Fibroblast of the conjunctiva (primary cell): ENCODE measurements around the gene ABCC4.

ENCODE experiments used
- DNase-seq: peaks from one replicate; pipeline ENCODE4 v3.0.0-alpha.2; 2010; ENCODE audit warnings: low read depth

The ABCC4 gene

DNA sequence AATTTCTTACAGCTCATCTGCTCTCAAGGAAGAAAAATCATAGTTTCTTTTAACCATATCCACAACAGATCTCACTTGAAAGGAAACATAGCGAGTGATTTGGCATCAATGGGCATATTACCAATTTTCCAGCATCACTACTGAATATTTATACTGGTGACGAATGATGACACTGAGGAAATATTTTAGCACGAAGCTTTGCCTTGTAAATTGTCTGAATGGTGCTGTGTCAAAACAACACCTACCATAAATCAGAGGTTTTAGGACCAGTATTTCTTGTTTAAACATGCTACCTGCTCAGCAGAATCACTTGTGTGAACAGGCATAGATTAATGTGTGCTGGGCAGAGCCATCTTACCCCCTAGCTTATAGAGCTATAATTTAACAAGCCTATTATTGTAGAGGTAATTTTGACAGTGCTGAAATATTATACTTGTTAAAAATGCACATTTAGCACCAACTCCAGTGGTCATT is 146.8 kb downstream of the ABCC4 start:
- no peak for DNase-seq

DNA sequence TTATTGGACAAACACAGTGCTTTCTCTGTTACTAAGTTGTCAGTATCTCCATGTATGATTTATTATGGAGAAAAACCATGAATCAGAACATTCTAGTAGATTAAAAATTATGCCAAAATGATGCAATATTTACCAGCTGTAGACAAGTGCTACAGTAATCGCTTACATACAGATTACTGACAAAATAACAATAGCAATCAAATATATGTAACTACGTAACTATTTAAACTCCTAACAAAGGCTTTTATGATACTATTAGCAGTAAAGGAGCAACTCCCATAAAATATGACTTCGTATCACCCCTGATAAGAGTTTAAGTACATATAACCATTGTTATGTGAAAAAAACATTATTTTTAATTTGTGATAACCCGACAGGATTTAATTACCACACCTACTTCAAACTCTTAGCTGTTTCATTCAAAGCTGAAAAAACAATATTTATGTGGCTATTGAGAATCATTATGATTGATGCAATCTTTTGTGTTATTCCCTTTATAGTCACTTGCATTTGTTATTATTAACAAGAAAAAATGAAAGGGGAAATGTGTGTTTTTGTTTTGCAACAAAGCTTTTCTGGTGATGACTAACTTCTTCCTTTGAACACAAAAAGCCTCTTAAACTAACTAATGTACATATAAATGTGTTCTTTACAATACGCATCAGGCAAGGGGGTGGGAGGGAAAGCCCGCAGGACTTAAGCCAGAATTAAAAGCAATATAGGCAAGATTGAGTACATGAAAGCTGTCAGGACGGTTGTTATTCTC is 147.4 kb downstream of the ABCC4 start:
- DNase-seq = peak; percentile 6

DNA sequence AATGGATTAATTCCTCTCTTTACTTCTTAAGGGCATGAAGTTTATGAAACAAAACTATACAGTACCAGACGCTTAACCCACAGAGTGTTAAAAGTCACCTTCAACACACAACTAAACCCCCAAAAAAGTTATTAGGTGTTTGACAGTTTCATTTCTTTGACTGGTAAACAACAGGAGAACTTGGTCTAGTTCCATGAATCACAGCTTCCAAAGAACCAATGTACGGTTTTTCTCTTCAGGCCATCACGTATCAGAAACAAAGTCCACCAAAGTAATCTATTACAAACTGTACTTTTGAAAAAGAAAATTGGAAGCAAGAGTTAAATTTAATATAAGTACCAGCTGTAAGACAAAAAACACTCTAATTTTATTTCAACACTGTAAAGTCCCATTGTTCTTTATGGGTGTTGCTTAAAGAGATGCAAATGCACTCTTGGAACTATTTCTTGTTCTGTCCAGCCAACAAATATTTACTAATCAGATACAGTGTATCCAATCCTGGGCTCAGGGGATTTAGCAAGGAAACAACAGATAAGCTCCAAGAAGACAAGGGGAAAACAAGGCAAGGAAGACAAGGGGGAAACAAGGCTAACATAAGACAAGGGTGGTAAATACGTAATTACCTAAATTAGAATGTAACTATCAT is 149.2 kb downstream of the ABCC4 start:
- DNase-seq = no peak

DNA sequence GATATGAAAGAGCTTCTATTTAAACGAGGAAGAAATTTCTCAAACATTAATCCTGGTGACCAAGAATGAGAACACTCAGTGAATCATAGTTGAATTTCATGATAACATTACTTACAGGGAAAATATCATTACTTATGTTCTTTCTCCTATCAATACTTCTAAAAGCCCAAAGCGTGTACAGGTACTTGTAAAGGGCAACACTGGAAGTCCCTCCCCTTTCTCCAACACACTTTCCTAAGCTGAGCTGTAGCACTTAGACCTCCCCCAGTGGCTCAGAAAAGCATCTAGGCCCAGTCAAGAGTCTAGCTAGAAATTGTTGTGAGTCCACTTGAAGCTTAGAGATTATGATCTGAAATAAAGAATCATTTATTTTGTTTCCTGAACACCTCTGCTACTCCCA is 150.7 kb downstream of the ABCC4 start:
- no peak for DNase-seq

DNA sequence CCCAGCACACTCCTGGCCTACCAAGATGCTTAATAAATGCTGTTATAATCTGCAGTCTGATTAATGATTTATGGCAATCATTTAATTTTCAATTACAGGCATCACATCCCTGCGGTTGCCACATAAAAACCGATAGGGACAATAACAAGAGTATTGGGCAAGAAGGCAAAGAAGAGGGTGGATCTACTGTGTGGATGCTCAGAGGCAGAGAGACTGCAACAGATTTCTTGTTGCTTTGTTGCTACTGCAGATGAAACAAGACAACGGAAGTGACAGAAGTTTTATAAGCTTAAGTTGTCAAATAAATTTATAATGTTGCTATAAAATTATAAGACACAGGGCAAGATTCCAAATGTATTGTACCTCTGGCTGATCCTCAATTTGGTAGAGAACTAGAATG is 154.8 kb downstream of the ABCC4 start:
- no peak for DNase-seq

DNA sequence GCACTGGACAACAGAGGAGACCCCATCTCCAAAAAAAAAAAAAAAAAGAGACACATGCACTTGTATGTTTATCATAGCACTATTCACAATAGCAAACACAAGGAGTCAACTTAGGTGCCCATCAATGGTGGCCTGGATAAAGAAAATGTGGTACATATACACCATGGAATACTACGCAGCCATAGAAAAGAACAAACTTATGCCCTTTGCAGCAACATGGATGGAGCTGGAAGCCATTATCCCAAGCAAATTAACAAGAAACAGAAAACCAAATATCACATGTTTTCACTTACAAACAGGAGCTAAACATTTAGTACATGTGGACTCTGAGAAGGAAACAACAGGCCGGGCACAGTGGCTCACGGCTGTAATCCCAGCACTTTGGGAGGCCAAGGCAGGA is 155.7 kb downstream of the ABCC4 start:
- DNase-seq = no peak

DNA sequence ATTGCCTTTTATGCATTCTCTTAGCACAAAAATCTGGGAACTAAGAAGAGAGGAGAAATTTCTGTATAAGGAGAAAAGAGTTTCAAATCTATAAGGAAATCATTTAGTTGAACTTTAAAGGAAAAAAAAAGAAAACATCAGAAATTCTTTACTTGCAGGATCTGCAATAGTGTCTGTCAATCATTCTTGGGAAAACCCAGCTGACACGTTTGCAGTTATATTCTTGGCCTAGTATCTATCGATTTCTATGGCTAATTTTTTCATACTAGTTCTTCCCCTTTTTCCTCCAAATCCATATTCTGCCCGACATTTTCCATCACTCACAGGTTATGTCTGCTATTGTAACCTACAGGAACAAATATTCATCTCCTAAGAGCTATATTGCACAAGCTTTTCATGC is 160.7 kb downstream of the ABCC4 start:
- no peak for DNase-seq

DNA sequence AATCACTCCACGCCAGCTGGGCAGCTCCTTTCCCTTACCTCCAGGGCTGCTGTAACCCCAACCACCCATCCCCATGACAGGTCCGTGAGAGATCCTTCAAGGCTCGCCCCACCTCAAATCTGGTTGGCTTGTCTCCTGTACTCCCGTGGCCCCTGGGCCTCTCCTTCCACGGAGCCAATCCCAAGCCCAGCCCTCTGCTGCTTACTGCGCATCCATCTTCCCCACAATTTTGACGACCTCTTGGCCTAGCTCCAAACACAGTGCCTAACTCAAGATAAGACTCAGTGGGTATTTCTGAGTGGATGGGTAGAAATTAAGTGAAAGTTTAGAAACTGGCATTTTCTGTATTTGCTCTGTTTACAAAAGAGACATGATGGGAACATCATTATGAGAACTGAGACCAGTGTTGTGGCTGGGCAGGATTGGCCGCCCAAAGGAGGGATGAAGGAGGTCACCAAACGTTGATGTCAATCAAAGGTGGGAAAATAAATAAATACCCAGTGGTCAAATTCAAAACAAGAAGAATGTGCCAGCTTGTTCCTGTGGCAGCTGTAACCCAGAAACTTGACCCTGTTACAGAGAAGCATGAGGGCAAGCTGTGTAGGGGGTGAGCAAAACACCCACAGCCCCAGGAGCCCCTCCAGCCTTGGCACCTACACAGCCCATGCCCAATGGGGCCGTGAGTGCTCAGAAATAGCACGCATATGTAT is 162.2 kb downstream of the ABCC4 start:
- no peak for DNase-seq

DNA sequence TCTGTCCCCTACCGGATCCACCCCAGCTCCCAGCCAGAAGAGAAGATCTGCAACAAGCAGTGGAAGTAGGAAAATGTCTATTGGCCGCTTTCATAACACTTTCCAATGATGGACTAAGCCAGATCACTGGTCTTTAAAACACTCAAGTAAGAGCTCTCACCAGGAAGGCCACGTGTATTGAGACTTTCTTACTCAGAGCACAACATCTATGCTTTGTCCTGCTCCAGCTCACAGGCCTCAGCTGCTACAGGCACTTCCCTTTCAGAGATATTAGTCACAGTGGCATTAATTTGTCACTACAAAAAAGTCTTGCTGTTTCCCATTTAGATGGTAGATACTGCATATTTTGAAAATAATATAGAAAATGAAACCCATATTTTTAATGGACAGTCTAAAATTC is 164.2 kb downstream of the ABCC4 start:
- no peak for DNase-seq

DNA sequence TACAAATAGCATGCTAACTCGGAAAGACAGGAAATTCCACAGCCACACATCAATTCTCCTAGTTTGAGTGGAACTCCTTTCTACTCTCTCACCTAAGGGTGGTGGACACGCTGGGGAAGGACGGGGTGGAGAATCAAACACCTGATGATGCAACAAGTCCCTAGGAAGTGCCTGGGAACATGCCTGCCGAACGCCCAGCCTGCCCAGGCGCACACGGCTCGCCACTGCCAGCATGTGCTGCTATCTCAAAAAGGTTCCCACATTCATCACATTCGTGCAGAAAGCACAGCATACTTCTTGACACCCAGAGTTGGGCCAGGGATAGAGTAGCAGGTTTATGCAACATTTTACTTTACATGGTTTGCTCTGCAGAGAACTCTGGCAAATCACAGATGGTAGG is 164.6 kb downstream of the ABCC4 start:
- no peak for DNase-seq

DNA sequence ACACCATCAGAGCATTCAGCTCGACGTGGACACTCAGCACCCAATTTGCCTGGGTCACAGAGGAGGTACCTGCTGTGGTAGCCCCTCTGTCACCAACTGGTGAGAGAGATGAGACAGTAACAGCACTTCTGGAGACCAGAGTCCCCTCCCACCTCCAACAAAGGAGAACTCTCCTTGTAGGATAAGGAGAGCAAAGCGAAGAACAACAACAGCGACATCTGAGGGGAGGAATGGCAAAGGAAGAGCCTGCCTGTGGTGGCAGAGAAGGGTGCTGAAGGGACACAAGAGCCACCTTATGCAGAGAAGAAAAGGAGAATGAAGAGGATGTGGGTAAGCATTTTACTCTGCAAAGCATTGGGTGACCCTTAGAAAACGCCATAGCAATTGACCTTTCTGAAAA is 167.8 kb downstream of the ABCC4 start:
- no peak for DNase-seq

DNA sequence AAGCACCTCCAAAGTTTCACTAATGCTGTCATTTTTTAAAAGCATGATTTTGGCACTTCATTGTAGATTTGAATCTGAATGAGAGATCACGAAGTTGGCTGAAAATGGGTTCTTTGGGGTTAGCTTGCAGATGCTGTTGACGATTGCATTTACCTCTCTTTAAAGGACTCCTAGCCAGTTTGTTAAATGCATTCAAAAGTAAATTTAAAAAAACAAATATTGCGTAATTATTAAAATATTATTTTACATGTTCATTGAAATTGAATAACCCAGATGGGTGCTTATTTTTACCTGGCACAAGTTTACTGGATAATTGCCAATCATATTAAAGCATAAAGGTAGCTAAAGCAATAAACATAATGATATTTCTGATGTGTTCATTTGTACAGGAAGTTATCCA is 172.2 kb downstream of the ABCC4 start:
- no peak for DNase-seq

DNA sequence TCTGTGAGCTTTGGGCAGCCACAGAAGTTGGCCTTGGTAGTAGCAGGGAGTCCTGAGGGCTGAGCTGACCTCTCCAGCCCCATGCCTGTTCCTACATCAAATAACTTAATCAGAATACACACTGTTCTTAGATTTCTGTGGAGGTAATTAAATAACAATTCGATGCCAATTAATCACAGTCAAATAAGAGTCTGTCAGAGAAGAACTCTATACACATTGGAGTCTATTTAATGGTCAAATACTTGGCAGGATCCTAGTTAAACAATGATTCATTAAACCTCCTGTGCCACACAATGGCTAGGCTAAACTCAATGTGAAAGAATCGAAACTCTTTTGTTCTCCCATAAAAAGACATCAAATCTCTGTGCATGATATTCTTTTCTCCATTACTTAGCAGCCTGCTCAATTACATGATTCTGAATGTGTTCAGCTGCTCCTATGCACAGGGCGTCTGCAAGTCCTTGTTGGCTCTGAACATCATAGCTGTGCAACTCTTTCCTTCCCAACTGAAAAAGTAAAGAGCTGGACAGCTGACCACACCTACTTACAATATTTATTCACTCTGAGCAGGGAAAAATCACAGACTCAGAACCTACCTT is 173.1 kb downstream of the ABCC4 start:
- DNase-seq = no peak

DNA sequence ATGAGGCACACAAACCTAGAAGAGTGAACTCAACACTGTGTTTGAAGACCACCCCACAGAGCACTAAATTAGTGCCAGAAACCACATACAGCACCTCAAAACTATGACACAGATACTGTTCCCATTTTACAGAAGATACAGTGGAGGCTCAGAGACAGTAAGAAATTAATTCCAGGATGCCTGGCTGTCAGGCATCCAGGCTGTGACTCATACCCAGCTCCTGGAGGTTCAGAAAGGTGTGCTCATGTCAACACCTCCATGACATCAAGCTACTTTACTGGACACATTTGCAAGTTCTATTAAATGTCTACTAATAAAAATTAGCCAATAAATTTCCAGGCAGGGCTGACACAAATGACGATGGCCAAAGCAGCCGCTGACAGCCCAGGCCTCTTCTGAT is 176.3 kb downstream of the ABCC4 start:
- no peak for DNase-seq

DNA sequence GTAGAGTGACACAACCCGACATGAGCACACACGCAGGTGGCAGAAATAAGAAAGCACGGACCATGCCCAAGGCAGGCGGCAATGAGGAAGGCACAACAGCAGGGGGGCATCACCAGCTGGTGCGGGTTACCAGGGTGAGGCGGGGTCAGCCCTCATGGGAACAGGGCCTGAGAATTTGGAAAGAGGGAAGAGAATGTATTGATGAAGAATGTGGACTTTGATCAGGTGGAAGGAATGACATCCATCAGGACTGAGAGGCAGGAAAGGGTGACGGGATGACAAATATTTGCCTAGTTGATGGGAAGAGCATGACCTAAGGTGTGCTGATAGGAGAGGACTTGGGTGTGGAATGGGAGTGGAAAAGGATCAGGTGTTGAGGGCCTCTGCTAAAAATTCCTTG is 177.5 kb downstream of the ABCC4 start:
- no peak for DNase-seq

DNA sequence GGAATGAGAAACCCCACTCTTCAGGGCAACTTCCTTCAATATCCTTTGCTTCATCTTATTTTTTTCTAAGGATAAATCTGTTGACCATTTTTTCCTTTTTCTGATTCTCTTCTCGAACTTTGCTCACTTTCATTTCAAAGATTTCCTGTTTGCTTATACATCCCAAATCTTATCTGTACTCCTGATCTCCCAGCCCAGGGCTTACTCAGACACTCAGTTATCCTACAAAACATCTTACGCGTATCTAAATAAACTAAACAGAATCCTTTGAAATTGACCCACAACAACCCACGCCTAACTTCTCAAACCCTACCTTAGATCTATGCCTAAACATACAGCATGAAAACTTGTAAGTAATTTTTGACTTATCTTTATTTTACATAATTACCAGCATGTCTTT is 179.2 kb downstream of the ABCC4 start:
- DNase-seq = no peak

DNA sequence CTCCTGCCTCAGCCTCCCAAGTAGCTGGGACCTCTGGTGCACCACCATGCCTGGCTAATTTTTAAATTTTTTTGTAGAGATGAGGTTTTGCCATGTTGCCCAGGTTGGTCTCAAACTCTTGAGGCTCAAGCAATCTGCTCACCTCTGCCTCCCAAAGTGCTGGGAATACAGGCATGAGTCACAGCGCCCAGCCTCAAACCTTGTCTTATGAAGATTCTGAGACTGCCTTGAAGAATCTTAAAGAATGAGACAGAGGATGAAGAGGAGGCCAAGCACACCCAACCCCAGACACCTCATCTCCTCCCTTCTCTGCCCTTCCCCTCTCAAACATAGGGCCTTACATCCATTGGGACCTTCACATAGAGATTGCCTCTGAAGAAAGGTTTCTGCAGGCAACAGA is 179.7 kb downstream of the ABCC4 start:
- no peak for DNase-seq

DNA sequence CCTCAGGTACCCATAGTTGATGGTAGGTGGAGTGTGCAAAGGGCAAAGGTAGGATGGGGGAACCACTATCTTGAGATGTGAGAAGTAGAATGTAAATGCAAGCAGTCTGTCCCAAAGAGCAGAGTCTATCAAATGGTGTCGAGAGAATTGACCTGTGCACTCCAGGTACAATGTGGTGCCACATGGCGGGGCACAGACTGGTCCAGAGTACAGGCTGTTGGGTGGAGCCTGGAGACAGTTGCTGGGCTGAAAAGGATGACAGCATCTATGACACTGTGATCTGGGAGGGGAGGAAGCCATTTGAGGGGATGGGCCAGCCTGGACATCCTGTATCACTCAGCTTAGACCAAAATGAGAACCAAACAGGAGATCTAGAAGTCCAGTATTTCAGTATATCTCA is 180.6 kb downstream of the ABCC4 start:
- no peak for DNase-seq

DNA sequence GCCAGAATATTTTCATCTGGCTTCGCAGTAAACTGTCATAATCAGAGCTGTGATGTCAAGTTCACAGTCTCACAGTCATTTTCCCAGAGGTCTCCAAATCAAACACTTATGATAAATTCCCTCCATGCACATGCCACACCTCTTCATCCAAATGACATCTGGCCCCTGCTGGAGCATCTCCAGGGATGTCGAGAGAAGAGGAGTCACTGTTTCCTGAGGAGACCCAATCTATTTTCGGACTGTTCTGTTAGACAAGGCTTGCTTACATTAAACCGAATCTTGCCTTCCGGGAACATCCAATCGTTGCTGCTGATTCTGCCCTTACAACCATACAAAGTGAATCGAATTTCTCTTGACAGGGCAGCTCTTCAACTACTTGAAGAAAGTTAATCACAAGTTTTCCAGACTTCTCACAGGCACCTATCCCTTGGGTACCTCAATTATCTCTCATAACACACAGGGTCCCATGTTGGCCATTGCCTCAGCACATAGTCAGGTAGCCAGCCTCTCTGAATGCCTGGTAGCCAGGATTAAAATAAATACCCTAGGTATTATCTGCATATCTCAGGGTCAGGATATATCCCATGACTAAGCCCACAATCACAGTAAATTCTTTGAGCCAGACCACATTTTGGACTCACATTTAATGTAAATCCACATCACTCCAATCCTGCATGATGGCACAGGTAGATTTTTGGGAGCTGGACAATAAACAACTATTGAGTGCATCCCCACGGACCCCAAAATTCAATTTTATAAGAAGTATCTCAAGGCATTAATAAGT is 182.5 kb downstream of the ABCC4 start:
- no peak for DNase-seq

DNA sequence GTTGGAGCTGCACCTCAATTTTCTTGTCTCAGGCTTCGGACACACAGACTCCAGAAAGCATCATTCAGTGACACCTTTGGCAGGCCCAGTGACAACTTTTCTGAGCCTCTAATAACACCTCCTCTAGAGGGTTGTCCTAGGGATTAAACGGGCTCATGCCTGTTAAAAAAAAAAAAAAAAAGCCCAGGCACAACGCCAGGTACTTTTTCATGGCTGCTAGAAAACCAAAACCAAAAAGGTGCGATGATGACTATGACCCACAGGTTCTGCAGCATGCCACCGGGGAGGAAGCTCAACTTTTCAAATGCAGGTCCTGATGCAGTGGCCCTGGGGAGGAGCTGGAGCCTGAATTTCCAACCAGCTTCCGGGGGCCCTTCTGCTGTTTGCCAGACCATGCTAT is 184.2 kb downstream of the ABCC4 start:
- no peak for DNase-seq

DNA sequence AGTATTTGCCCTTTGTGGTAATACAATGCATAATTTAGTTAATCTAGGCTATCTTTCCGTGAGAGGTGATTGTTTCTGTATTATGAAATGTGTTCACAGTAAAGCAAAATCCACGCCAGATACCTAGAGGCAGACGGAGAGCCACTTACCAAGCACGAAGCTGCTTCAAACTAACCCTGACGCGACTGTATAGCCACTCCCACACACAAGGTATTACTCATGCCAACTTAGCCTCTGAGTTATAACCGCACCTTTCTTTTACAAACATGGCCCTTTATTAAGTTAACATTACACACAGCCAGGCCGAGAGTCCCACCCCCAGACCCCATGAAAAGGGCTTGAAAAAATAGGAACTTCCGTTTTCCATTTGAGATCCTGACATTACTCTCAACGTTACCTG is 185.7 kb downstream of the ABCC4 start:
- DNase-seq = no peak

DNA sequence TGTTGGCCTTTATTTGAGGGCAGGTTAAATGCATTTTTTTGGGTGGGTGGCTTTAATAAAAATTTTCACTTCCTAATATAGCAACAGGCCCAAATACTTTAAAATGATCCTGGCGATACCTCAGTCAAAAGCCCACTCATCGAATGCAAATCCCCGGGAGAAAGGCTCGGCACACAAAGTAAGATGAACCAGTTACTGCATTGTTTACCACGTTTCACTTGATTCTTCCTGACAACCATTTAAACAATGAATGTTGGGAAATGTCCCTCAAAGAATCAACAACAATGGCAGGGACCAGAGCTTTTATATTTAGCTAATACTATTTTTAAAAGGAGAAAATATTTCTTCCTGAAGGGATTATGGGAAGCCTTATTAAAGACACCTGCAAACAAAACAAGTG is 187.7 kb downstream of the ABCC4 start:
- no peak for DNase-seq
